HL-60 (cell line): ENCODE data around the gene R3HDM2.
"Not testable (repeated sequence)": the region's sequence is repeated elsewhere in the genome, so short reads cannot be mapped to it uniquely, and the experiment has no call there.

Source experiments
- DNase-seq, 2 experiments: peaks; one replicate each; pipeline ENCODE4 v3.0.0-alpha.2; 2010 to 2020; ENCODE audit warnings: low read depth in 1 of 2, low spot score in 1 of 2
- H3K27ac ChIP-seq: fragments of 250-450 bp; sonication (Bioruptor Pico); replicated peaks from 2 replicates; pipeline ENCODE4 v1.5.1; 2020; ENCODE audit warnings: mild to moderate bottlenecking, moderate library complexity
- H3K27me3 ChIP-seq: fragments of 250-450 bp; sonication (Bioruptor Pico); 2 replicates; pipeline ENCODE4 v1.5.1; 2021; ENCODE audit warnings: mild to moderate bottlenecking, moderate library complexity; ENCODE audit not compliant: insufficient read depth, poor library complexity, severe bottlenecking
- H3K4me3 ChIP-seq: replicated peaks from 2 replicates; pipeline ENCODE4 v1.5.1; 2011; ENCODE audit warnings: mild to moderate bottlenecking, control low read depth, low read length; ENCODE audit not compliant: insufficient read depth
- GABPA ChIP-seq: IDR thresholded peaks from 2 replicates; pipeline ENCODE4 v1.6.1; 2012; ENCODE audit warnings: low read depth
- POLR2AphosphoS5 ChIP-seq: IDR thresholded peaks from 2 replicates; pipeline ENCODE4 v1.6.1; 2012; ENCODE audit warnings: low read depth
- SPI1 ChIP-seq: IDR thresholded peaks from 2 replicates; pipeline ENCODE4 v1.6.1; 2012; ENCODE audit warnings: low read depth, mild to moderate bottlenecking, borderline replicate concordance
- TF ChIP-seq, protein P1 (sequence below): IDR thresholded peaks from one replicate; pipeline ENCODE4 v1.5.1; 2011; ENCODE audit warnings: low read length, control low read depth, inconsistent platforms; ENCODE audit not compliant: insufficient read depth
- TF ChIP-seq, protein P2 (sequence below): IDR thresholded peaks from 2 replicates; pipeline ENCODE4 v1.6.1; 2012; ENCODE audit warnings: low read depth; ENCODE audit not compliant: insufficient replicate concordance

Gene R3HDM2

DNA sequence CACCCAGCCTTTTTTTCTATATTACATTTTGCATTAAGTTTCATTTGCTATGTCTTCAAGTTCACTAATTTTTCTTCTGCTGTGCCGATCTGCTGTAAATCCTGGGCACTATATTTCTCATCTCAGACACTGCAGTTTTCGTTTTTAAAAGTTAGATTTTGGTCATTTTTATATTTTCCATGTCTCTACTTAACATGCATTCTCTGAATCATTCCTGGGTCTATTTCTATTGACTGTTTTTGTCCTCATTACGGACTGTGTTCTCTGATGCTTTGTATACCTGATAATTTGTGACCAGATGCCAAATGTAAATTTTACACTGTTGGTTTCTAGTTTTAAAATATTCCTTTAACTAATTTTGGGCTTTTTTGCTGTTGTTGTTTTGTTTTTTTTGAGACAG, 64.5 kb downstream of the R3HDM2 start:
- Histone ChIP-seq H3K27me3 (no peaks in the 10 kb centered on the region), H3K27ac (no peak overlapping the region), H3K4me3 (no peak overlapping the region)
- DNase-seq: no peak
- TF ChIP-seq, protein P1, sequence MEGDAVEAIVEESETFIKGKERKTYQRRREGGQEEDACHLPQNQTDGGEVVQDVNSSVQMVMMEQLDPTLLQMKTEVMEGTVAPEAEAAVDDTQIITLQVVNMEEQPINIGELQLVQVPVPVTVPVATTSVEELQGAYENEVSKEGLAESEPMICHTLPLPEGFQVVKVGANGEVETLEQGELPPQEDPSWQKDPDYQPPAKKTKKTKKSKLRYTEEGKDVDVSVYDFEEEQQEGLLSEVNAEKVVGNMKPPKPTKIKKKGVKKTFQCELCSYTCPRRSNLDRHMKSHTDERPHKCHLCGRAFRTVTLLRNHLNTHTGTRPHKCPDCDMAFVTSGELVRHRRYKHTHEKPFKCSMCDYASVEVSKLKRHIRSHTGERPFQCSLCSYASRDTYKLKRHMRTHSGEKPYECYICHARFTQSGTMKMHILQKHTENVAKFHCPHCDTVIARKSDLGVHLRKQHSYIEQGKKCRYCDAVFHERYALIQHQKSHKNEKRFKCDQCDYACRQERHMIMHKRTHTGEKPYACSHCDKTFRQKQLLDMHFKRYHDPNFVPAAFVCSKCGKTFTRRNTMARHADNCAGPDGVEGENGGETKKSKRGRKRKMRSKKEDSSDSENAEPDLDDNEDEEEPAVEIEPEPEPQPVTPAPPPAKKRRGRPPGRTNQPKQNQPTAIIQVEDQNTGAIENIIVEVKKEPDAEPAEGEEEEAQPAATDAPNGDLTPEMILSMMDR: no peak
- TF ChIP-seq SPI1 (no peak), POLR2AphosphoS5 (no peak), GABPA (no peak)
- TF ChIP-seq, protein P2, sequence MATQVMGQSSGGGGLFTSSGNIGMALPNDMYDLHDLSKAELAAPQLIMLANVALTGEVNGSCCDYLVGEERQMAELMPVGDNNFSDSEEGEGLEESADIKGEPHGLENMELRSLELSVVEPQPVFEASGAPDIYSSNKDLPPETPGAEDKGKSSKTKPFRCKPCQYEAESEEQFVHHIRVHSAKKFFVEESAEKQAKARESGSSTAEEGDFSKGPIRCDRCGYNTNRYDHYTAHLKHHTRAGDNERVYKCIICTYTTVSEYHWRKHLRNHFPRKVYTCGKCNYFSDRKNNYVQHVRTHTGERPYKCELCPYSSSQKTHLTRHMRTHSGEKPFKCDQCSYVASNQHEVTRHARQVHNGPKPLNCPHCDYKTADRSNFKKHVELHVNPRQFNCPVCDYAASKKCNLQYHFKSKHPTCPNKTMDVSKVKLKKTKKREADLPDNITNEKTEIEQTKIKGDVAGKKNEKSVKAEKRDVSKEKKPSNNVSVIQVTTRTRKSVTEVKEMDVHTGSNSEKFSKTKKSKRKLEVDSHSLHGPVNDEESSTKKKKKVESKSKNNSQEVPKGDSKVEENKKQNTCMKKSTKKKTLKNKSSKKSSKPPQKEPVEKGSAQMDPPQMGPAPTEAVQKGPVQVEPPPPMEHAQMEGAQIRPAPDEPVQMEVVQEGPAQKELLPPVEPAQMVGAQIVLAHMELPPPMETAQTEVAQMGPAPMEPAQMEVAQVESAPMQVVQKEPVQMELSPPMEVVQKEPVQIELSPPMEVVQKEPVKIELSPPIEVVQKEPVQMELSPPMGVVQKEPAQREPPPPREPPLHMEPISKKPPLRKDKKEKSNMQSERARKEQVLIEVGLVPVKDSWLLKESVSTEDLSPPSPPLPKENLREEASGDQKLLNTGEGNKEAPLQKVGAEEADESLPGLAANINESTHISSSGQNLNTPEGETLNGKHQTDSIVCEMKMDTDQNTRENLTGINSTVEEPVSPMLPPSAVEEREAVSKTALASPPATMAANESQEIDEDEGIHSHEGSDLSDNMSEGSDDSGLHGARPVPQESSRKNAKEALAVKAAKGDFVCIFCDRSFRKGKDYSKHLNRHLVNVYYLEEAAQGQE: no peak

DNA sequence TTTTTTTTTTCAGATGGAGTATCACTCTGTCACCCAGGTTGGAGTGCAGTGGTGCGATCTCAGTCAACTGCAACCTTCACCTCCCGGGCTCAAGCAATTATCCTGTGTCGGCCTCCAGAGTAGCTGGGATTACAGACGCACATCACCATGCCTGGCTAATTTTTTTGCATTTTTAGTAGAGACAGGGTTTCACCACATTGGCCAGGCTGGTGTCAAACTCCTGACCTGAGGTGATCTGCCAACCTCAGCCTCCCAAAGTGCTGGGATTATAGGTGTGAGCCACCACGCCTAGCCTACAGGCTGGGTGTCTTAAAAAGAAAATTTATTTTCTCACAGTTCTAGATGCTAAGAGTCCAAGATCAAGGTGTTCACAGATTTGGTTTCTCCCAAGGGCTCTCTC, 66.7 kb downstream of the R3HDM2 start:
- H3K27ac ChIP-seq, DNase-seq, H3K4me3 ChIP-seq, H3K27me3 ChIP-seq: not testable (repeated sequence)

DNA sequence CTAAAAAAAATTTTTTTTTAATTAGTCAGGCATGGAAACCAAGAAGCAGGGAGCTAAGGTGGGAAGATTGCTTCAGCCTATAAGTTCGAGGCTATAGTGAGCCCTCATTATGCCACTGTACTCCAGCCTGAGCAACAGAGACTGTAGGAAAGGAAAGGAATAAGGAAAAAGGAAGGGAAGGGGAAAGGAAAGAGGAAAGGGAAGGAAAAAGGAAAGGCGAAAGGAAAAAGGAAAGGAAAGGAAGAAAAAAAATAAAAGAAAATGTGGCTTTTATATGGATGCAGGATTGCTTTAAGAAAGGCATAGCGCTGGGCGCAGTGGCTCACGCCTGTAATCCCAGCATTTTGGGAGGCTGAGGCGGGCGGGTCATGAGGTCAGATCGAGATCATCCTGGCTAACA, 70.4 kb downstream of the R3HDM2 start:
- no peak for DNase-seq
- Histone ChIP-seq H3K27ac (no peak overlapping the region), H3K4me3 (no peak overlapping the region), H3K27me3 (no peaks in the 10 kb centered on the region)
- TF ChIP-seq GABPA: no peak
- TF ChIP-seq, protein P2: no peak
- TF ChIP-seq POLR2AphosphoS5: no peak
- TF ChIP-seq SPI1: no peak
- TF ChIP-seq, protein P1: no peak

DNA sequence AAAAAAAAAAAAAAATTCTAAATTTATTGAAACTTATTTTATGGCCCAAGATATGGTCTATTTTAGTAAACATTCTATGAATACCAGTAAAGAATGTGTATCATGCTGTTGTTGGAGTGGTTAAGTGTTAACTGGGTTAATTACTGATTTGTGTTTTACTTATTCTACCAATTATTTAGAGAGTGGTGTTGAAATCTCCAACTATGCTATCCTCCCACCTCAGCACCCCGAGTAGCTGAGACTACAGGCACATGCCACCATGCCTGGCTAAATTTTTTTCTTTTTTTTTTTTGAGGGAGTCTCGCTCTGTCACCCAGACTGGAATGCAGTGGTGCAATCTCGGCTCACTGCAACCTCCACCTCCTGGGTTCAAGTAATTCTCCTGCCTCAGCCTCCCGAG, 72.2 kb downstream of the R3HDM2 start:
- Histone ChIP-seq H3K27me3 (no peaks in the 10 kb centered on the region), H3K27ac (no peak overlapping the region), H3K4me3 (no peak overlapping the region)
- DNase-seq: no peak
- TF ChIP-seq SPI1 (no peak), POLR2AphosphoS5 (no peak), GABPA (no peak)
- TF ChIP-seq, protein P2: no peak
- TF ChIP-seq, protein P1: no peak
